GM19372 (cell line): ENCODE results near the gene DCLRE1C.
"Not testable (repeated sequence)": the region's sequence is repeated elsewhere in the genome, so short reads cannot be mapped to it uniquely, and the experiment has no call there.

Source experiments
- ATAC-seq: cut with Tn5 transposase; IDR thresholded peaks from one replicate; pipeline ENCODE4 v1.9.1; 2021; ENCODE audit warnings: mild to moderate bottlenecking, low read depth, moderate library complexity; ENCODE audit not compliant: unreplicated experiment

Gene DCLRE1C

GRCh38 chr10:14947268-14947667 lies 6.6 kb downstream of the DCLRE1C start:
- ATAC-seq: no peak

GRCh38 chr10:14945108-14945507 lies 8.8 kb downstream of the DCLRE1C start:
- ATAC-seq: no peak

GRCh38 chr10:14942950-14943338 lies 11.0 kb downstream of the DCLRE1C start:
- ATAC-seq: not testable (repeated sequence)

GRCh38 chr10:14942147-14942949 lies 11.5 kb downstream of the DCLRE1C start:
- ATAC-seq: peak; percentile 90

GRCh38 chr10:14938971-14939370 lies 14.9 kb downstream of the DCLRE1C start:
- not testable (repeated sequence) for ATAC-seq

GRCh38 chr10:14936584-14936983 lies 17.3 kb downstream of the DCLRE1C start:
- no peak for ATAC-seq

GRCh38 chr10:14930610-14931009 lies 23.3 kb downstream of the DCLRE1C start:
- ATAC-seq: no peak

GRCh38 chr10:14926722-14927416 lies 27.0 kb downstream of the DCLRE1C start:
- peak; percentile 97 for ATAC-seq

GRCh38 chr10:14926061-14926470 lies 27.8 kb downstream of the DCLRE1C start:
- ATAC-seq: peak; percentile 27

GRCh38 chr10:14925268-14925667 lies 28.6 kb downstream of the DCLRE1C start:
- ATAC-seq: no peak

GRCh38 chr10:14924013-14924412 lies 29.9 kb downstream of the DCLRE1C start:
- no peak for ATAC-seq

- no peak for ATAC-seq
Observed at GRCh38 chr10:14918964-14919363, 34.9 kb downstream of the DCLRE1C start.

- no peak for ATAC-seq
Observed at GRCh38 chr10:14917827-14918226, 36.1 kb downstream of the DCLRE1C start.

GRCh38 chr10:14916600-14916999 lies 37.3 kb downstream of the DCLRE1C start:
- ATAC-seq: no peak

- ATAC-seq: no peak
Observed at GRCh38 chr10:14911801-14912200, 42.1 kb downstream of the DCLRE1C start.

GRCh38 chr10:14910953-14911352 lies 42.9 kb downstream of the DCLRE1C start:
- no peak for ATAC-seq

- ATAC-seq: no peak
Observed at GRCh38 chr10:14909101-14909500, 44.8 kb downstream of the DCLRE1C start.

- ATAC-seq: not testable (repeated sequence)
Observed at GRCh38 chr10:14907591-14907990, 46.3 kb downstream of the DCLRE1C start.

- ATAC-seq: no peak
Observed at GRCh38 chr10:14906765-14907164, 47.1 kb downstream of the DCLRE1C start.

- no peak for ATAC-seq
Observed at GRCh38 chr10:14905890-14906289, 48.0 kb downstream of the DCLRE1C start.

- no peak for ATAC-seq
Observed at GRCh38 chr10:14904864-14905263, 49.0 kb downstream of the DCLRE1C start.

- ATAC-seq: no peak
Observed at GRCh38 chr10:14904316-14904732, 49.6 kb downstream of the DCLRE1C start.
